Neural cell (in vitro differentiated cells): ENCODE data around the gene PHLDA2. TPM values are rescaled to one million over a fixed set of nuclear protein-coding genes. Genes with fewer than 3 reads are reported as not detected.

Experiments
- H2AFZ ChIP-seq: fragments of 200-600, 300-800 bp; sonication (generic), shearing (Covaris generic); 2 replicates; pipeline ENCODE4 v1.6.0; 2014; ENCODE audit warnings: low read depth, mild to moderate bottlenecking, antibody characterized with exemption, low read length, moderate library complexity
- H3F3A ChIP-seq: fragments of 200-600 bp; shearing (Covaris generic); 2 replicates; pipeline ENCODE4 v1.6.1; 2016; ENCODE audit warnings: mild to moderate bottlenecking, moderate library complexity, mixed read lengths, antibody characterized with exemption, low read length; ENCODE audit not compliant: insufficient read depth, poor library complexity, severe bottlenecking
- H3K27ac ChIP-seq: fragments of 200-600, 300-800 bp; sonication (generic), shearing (Covaris generic); 2 replicates; pipeline ENCODE4 v1.5.1; 2014; ENCODE audit warnings: mild to moderate bottlenecking, low read length, moderate library complexity
- H3K27me3 ChIP-seq: fragments of 300-800, 200-600 bp; sonication (generic), shearing (Covaris generic); 2 replicates; pipeline ENCODE4 v1.6.0; 2014; ENCODE audit warnings: mild to moderate bottlenecking, low read depth, low read length, moderate library complexity; ENCODE audit not compliant: insufficient read depth
- H3K36me3 ChIP-seq: fragments of 300-800, 200-600 bp; sonication (generic), shearing (Covaris generic); 2 replicates; pipeline ENCODE4 v1.5.1; 2014; ENCODE audit warnings: mild to moderate bottlenecking, antibody characterized with exemption, low read length, moderate library complexity; ENCODE audit not compliant: insufficient read depth
- H3K4me2 ChIP-seq: fragments of 300-800, 200-600 bp; sonication (generic), shearing (Covaris generic); 2 replicates; pipeline ENCODE4 v1.6.0; 2014; ENCODE audit warnings: mild to moderate bottlenecking, low read length
- H3K4me3 ChIP-seq: fragments of 300-800, 200-600 bp; sonication (generic), shearing (Covaris generic); 2 replicates; pipeline ENCODE4 v1.5.1; 2014; ENCODE audit warnings: mild to moderate bottlenecking, low read length, moderate library complexity
- H3K79me2 ChIP-seq: fragments of 200-600 bp; shearing (Covaris generic); replicated peaks from 2 replicates; pipeline ENCODE4 v1.6.0; 2014; ENCODE audit warnings: mild to moderate bottlenecking, low read length, moderate library complexity; ENCODE audit not compliant: insufficient read depth
- H3K9ac ChIP-seq: fragments of 300-800, 200-600 bp; sonication (generic), shearing (Covaris generic); 2 replicates; pipeline ENCODE4 v1.6.1; 2016; ENCODE audit warnings: mild to moderate bottlenecking, low read length, mixed read lengths
- H3K9me2 ChIP-seq: fragments of 200-600 bp; shearing (Covaris generic); 2 replicates; pipeline ENCODE4 v1.6.1; 2016; ENCODE audit warnings: mild to moderate bottlenecking, low read length, mixed read lengths; ENCODE audit not compliant: insufficient read depth
- H3K9me3 ChIP-seq: fragments of 200-600, 300-800 bp; sonication (generic), shearing (Covaris generic); 2 replicates; pipeline ENCODE4 v1.6.1; 2016; ENCODE audit warnings: mild to moderate bottlenecking, mixed run types, low read length, moderate library complexity, mixed read lengths
- H4K20me1 ChIP-seq: fragments of 200-600 bp; shearing (Covaris generic); 2 replicates; pipeline ENCODE4 v1.6.1; 2016; ENCODE audit warnings: mild to moderate bottlenecking, mixed run types; ENCODE audit not compliant: insufficient read depth
- CTCF ChIP-seq: fragments of 450-650 bp; IDR thresholded peaks from 2 replicates; pipeline ENCODE4 v1.5.1; 2014; ENCODE audit warnings: antibody characterized with exemption, mild to moderate bottlenecking, moderate library complexity; ENCODE audit not compliant: poor library complexity, severe bottlenecking
- EP300 ChIP-seq: fragments of 450-650 bp; conservative IDR thresholded peaks from 2 replicates; pipeline ENCODE4 v1.6.1; 2014; ENCODE audit warnings: antibody characterized with exemption, mild to moderate bottlenecking, moderate library complexity; ENCODE audit not compliant: poor library complexity, severe bottlenecking
- EZH2 ChIP-seq: fragments of 200-600, 300-800 bp; shearing (Covaris generic), sonication (generic); IDR thresholded peaks from 2 replicates; pipeline ENCODE4 v1.6.1; 2014; ENCODE audit warnings: antibody characterized with exemption, low read length, borderline replicate concordance, mild to moderate bottlenecking; ENCODE audit not compliant: insufficient read depth, poor library complexity, severe bottlenecking
- MXI1 ChIP-seq: fragments of 450-650 bp; conservative IDR thresholded peaks from 2 replicates; pipeline ENCODE4 v1.6.1; 2014; ENCODE audit warnings: antibody characterized with exemption, mild to moderate bottlenecking; ENCODE audit not compliant: poor library complexity, severe bottlenecking
- POLR2AphosphoS5 ChIP-seq: IDR thresholded peaks from 2 replicates; pipeline ENCODE4 v1.6.1; 2012
- RAD21 ChIP-seq: fragments of 450-650 bp; conservative IDR thresholded peaks from 2 replicates; pipeline ENCODE4 v1.6.1; 2014; ENCODE audit warnings: antibody characterized with exemption, mild to moderate bottlenecking, moderate library complexity
- REST ChIP-seq: IDR thresholded peaks from 2 replicates; pipeline ENCODE4 v1.6.1; 2012; ENCODE audit warnings: borderline replicate concordance
- SMC3 ChIP-seq: fragments of 450-650 bp; conservative IDR thresholded peaks from 2 replicates; pipeline ENCODE4 v1.6.1; 2014; ENCODE audit warnings: antibody characterized with exemption, mild to moderate bottlenecking, moderate library complexity; ENCODE audit not compliant: poor library complexity
- TAF1 ChIP-seq: IDR thresholded peaks from 2 replicates; pipeline ENCODE4 v1.6.1; 2012; ENCODE audit warnings: low read depth
- polyA plus RNA-seq: library from polyadenylated mRNA; depleted of rRNA; stranded (reverse); fragments of >200 nt; gene quantifications from 2 replicates; pipeline ENCODE4 v1.2.3, GENCODE V29; 2014

PHLDA2 gene
- polyA plus RNA-seq, 1 donor from 2014 or later, result not detected

- Histone ChIP-seq H3K9me2 (no peaks in the 10 kb centered on the region), H3K9ac (no peak overlapping the region), H3K4me2 (no peak overlapping the region), H3K27ac (no peak overlapping the region), H3K36me3 (peaks cover 13% of the 10 kb centered on the region), H3K4me3 (no peak overlapping the region), H3F3A (no peaks in the 10 kb centered on the region), H3K9me3 (no peaks in the 10 kb centered on the region), H3K27me3 (no peaks in the 10 kb centered on the region), H2AFZ (no peak overlapping the region), H4K20me1 (no peaks in the 10 kb centered on the region), H3K79me2 (peaks cover 20% of the 10 kb centered on the region)
- TF ChIP-seq CTCF (no peak), SMC3 (no peak), RAD21 (no peak), EZH2 (no peak), TAF1 (no peak), REST (no peak), POLR2AphosphoS5 (no peak), MXI1 (no peak), EP300 (no peak)
These were observed 30.9 kb upstream of the PHLDA2 start for GRCh38 chr11:2960139-2960538.

GRCh38 chr11:2958251-2958650 lies 29.0 kb upstream of the PHLDA2 start:
- Histone ChIP-seq H2AFZ (no peak overlapping the region), H3K9ac (no peak overlapping the region), H3K9me2 (no peaks in the 10 kb centered on the region), H3K27ac (no peak overlapping the region), H3K36me3 (peaks cover 9% of the 10 kb centered on the region), H4K20me1 (no peaks in the 10 kb centered on the region), H3K79me2 (peaks cover 20% of the 10 kb centered on the region), H3K4me3 (no peak overlapping the region), H3K27me3 (no peaks in the 10 kb centered on the region), H3K9me3 (no peaks in the 10 kb centered on the region), H3F3A (no peaks in the 10 kb centered on the region), H3K4me2 (no peak overlapping the region)
- TF ChIP-seq POLR2AphosphoS5 (no peak), CTCF (no peak)
